ENCODE results near the gene PGAM5.
"Not testable (repeated sequence)": the region's sequence is repeated elsewhere in the genome, so short reads cannot be mapped to it uniquely, and the experiment has no call there.

The PGAM5 gene

DNA sequence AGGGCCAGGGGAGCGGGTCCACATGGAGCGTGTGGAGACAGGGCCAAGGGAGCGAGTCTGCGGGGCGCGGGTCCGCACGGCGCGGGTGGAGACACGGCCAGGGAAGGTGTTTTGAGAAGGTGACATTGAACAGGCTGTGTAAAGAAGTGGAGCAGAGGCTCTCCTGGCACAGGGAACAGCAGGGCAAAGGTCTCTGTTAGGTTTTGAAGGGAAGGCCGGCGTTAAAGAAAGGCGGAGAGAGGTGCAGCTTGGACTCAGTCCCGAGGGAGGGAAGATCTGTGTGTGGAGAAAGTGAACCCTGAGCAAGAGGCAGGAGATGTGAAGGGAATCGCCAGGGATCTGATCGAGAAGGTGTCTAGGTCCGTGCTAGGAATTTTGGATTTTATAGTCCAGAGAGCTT is 21.4 kb upstream of the PGAM5 start:
- DNase-seq (ENCODE audit: low read depth), result no peak

DNA sequence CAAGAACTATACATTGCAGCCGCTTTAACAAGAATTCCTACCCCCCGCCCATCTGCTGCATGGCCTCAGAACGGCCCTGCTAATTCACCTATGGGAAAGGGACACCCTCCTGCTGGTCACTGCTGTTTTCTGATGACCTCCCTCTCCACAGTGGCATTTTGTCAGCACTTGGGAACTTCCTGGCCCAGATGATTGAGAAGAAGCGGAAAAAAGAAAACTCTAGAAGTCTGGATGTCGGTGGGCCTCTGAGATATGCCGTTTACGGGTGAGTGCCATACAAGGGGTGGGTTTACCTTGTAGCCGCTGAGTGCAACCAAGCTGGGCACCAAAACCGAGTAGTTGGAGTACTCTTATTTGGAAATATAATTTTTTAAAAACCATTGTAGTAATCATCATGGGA is 20.5 kb upstream of the PGAM5 start:
- no peak for DNase-seq (ENCODE audit: low read depth)

DNA sequence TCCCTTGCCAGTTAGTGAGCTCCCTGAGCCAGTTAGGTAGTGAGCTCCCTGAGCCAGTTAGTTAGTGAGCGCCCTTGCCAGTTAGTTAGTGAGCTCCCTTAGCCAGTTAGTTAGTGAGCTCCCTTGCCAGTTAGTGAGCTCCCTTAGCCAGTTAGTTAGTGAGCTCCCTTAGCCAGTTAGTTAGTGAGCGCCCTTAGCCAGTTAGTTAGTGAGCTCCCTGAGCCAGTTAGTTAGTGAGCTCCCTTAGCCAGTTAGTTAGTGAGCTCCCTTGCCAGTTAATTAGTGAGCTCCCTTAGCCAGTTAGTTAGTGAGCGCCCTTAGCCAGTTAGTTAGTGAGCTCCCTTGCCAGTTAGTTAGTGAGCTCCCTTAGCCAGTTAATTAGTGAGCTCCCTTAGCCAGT is 18.6 kb upstream of the PGAM5 start:
- DNase-seq (ENCODE audit: low read depth), result not testable (repeated sequence)

DNA sequence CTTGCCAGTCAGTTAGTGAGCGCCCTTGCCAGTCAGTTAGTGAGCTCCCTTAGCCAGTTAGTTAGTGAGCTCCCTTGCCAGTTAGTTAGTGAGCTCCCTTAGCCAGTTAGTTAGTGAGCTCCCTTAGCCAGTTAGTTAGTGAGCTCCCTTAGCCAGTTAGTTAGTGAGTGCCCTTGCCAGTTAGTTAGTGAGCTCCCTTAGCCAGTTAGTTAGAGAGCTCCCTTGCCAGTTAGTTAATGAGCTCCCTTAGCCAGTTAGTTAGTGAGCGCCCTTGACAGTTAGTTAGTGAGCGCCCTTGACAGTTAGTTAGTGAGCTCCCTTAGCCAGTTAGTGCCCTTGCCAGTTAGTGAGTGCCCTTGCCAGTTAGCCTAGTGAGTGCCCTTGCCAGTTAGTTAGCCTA is 15.8 kb upstream of the PGAM5 start:
- DNase-seq (ENCODE audit: low read depth), result not testable (repeated sequence)

DNA sequence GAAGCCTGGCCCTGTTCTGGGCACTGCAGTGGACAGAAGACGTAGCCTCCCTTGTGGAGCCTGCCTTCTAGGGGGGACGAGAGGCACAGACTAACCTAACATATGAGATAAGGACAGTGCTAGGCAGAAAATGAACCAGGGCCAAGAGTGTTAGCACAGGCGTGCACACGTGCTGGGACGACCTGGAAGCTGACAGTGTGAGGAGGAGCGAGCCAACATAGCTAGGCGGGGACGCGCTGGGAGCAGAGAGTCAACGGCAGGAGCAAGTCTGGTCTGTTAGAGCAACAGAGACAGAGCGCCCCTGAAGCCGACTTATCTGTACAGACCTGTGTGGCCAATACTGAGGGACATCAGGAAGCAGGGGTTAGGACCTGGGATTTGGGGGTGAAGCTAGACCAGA is 15.2 kb upstream of the PGAM5 start:
- no peak for DNase-seq (ENCODE audit: low read depth)

DNA sequence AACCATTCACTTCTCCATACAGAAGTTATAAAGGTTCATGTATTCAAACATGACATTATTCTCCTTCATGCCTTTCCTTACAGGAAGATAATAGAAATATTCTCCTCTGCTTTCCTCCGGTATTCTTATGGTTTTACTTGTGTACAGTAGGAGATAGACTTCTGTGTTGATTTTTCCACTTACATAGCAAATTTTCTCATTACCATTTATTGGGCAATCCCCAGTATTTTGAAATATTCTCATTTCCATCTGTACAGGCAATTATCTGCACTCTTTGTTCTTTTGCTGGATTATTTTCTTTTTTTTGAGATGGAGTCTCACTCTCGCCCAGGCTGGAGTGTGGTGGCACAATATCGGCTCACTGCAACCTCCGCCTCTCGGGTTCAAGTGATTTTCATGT is 12.3 kb upstream of the PGAM5 start:
- no peak for DNase-seq (ENCODE audit: low read depth)

DNA sequence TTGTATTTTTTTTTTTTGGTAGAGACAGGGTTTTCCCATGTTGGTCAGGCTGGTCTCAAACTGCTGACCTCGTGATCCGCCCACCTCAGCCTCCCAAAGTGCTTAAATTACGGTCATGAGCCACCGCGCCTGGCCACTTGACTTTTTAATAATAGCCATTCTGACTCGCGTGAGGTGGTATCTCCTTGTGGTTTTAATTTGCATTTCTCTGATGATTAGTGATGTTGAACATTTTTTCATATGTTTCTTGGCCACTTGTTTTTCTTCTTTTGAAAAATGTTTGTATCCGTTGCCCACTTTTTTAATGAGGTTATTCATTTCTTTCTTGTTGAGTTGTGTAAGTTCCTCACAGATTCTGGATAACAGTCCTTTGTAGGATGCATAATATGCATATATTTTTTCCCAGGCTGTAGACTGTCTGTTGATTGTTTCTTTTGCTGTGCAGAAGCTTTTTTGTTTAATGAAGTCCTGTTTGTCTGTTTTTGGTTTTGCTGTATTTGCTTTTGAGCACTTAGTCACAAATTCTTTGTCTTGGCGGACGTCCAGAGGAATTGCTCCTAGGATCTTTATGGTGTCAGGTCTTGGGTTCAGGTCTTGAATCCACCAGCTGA is 10.3 kb upstream of the PGAM5 start:
- no peak for DNase-seq (ENCODE audit: low read depth)

DNA sequence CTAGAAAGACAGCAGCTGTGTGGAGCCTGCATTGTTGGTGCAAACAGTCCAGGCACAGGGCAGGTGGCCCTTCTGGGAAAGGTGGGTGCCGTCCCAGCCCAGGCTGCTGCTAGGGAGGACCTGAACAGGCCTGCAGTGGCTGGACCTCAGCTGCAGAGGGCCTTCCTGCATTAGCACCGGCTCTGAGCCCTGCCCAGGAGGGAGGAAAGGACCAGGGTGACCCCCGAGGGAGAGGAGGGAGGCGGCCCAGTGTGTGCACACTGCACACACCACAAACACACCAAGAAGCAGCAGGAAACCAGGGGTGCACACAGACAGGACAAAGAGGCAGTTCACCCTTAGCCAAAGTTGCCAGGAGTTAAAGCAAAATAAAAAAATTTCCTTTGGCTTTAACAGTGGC is 8.0 kb upstream of the PGAM5 start:
- DNase-seq (ENCODE audit: low read depth), result no peak

DNA sequence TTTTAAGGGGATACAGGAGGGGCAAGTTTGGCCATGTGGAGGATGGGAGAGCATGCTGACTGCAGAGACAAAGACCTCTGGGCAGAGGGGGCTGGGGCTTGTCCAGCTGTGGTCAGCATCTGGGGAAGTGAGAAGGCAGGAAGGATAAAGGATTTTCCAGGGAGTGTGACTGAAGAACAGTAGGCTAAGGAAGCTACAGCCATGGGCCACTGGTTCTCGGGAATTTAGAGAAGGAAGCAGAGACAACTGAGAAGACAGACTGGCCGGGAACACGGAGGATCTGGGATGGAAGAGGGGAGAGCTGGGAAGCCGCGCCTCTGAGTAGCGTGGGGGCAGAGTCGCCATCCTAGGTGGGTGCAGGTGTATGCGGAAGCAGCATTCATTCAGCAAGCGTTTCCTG is 7.0 kb upstream of the PGAM5 start:
- no peak for DNase-seq (ENCODE audit: low read depth)

DNA sequence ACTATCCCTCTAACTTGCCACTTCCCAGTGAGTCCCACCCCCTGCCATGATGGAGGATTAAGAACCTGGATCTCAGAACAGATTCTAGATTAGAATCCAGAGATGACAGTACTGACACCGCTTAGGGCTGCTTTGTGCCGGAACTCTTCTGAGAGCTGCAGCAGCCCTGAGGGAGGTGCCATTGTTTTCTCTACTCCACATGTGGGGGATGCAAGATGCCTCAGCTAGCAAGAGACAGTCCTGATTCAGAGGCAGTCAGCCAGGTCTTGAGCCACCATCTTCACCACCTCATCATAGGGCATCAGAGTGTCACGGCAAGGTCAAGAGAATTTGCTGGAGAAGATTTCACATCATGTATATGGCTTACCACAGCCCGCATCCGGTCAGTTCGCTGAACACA is 3.4 kb upstream of the PGAM5 start:
- no peak for DNase-seq (ENCODE audit: low read depth)

DNA sequence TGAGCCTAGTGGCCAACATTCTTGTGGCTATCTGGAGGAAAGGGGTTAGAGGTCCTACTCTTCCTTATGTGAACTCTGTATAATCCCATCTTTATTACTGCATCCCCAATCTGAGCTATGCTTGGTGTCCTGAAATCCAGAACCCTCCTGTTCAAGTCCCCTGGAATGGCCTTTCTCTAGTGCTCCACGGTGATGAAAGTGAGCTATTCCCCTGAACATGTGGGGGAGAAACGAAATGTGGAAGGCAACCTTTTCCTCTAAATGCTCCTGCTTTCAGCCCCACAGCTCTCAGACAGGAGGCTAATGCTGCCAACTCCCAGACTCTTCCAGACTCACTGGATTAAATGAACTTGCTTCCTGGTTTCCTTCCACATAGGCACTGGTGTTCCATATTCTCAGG is 2.5 kb upstream of the PGAM5 start:
- DNase-seq (ENCODE audit: low read depth), result no peak

DNA sequence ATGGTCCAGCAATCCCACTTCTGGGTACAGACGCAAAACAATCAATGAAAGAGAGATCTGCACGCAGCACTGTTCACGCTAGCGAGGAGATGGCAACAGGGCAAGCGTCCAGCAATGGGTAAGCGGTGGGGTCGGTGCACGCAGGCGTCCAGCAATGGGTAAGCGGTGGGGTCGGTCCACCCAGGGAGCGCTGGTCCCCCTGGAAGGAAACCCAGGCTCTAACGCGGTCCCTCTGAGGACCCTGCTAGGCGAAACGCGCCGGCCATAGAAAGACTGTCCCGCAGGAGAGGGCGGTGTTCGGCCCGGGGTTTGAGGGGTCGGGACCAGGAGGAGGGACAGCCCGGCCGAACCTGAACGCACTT is 618 bp upstream of the PGAM5 start:
- DNase-seq (ENCODE audit: low read depth), result no peak

DNA sequence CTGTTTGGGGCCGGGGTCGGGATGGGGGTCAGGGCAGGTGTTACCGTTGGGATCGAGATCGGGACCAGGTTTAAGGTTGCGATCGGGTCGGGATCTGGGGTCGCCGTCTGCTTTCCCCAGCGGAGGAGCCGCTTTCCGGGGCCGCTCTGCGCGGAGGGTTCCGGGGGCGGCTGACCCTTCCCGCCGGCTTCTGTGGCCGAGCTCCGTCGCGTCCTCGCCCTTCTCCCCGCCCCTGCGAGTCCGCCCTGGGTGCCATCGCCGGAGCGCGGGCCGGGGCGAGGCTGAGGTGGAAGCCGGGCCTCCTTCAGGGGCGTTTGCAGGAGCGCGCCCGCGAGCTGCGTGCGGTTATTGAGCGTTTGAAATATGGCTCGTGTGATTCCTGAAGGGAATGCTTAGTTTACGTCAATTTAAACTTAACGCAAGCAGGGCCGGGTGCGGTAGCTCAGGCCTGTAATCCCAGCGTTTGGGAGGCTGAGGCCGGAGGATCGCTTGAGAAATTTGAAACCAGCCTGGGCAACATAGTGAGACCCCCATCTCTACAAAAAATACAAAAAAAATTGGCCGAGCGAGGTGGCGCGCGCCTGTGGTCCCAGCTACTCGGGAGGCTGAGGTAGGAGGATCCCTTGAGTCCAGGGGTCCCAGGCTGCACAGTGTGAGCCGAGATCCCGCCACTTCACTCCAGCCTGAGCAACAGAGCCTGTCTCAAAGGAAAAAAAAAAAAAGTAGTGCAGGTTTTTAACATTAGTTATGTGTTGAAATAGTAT is 620 bp downstream of the PGAM5 start:
- no peak for DNase-seq (ENCODE audit: low read depth)

DNA sequence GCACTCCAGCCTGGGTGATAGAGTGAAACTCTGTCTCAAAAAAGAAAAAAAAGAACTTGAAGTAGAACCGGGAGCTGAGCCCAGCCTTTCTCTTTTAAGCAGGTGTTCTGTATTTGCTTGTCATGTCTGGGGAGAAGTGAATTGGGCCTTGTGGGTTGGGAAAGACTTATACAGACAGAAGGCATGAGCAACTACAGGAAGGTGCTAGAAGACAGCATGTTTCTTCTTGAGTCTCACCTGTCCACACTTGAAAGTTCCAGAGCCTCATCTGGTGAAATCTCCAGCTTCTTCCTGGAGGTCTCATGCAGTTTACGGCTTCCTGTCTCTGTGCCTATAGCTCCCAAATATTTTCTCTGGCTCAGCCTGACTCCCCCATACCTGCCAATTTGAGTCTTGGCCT is 2.5 kb downstream of the PGAM5 start:
- no peak for DNase-seq (ENCODE audit: low read depth)

DNA sequence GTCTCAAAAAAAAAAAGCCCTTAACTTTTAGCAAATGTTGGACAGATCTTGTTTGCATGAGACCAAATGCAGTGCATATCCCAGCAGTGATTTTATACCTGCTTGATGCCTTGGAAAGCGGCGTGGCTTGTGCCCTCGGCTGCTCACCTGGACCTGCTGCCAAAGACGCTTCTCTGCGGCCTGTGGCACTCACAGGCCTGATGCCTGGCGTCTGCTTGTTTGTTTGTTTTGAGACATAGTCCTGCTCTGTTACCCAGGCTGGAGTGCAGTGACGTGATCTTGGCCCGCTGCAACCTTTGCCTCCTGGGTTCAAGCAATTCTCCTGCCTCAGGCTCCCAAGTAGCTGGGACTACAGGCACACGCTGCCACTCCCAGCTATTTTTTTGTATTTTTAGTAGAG is 5.2 kb downstream of the PGAM5 start:
- DNase-seq (ENCODE audit: low read depth), result no peak

DNA sequence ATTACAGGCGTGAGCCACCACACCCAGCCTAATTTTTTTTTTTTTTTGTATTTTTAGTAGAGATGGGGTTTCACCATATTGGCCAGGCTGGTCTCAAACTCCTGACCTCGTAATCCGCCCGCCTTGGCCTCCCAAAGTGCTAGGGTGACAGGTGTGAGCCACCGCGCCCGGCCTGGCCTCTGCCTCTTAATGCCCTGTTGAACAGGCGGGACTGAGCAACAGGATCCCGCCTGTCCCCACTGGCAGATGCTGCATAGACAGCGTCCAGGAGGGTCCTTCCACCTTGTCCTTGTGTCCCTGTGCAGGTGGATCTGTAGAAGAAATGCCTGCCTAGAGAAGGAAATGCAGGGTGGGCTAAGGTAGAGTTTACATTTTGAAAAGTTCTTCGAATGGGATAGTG is 5.7 kb downstream of the PGAM5 start:
- no peak for DNase-seq (ENCODE audit: low read depth)

DNA sequence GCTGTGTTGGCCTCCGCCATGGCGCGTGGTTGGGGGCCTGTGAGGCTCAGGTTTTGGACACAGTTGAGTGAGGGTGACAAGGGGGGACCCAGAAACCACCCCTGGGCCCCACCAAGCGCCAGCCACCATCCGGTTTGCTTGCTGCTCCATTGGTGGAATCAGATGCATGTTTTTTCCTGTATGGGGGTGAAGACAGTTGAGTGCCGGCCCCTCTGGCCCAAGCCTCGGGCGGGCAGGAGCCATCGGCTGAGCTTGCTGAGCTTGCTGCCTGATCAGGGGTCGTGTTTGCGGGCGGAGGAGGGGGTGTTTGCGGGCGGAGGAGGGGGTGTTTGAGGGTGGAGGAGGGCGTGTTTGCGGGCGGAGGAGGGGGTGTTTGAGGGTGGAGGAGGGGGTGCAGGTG is 6.4 kb downstream of the PGAM5 start:
- DNase-seq (ENCODE audit: low read depth), result no peak

DNA sequence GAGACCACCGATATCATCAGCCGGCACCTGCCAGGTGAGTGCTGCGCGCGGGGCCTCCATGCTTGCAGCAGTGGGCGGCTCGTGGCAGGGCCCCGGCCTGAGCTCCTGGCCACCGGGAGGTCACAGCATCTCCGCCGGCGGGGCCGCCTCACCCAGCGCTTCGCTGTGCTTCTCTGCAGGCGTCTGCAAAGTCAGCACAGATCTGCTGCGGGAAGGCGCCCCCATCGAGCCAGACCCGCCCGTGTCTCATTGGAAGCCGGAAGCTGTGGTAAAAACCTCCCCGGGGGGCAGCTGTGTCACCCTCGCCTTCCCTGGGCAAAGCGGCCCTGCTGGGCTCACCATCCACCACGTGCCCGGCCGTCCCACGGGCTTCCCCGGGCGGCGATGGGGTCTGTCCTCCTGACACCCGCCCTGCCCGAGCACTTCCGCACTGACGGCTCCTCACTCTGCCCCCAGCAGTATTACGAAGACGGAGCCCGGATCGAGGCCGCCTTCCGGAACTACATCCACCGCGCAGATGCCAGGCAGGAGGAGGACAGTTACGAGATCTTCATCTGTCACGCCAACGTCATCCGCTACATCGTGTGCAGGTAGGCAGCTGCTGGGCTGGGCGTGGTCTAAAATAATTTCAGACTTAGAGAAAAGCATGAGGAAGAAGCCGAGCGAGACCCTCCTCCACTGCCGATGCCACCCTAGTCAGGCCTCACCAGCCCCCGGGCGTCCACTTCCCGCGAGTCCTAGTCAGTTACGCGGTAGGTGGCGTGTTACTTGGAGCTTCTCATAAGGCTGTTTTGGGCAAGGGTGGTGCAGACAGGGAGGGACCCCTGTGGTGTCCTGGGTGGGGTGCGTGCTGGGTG is 7.1 kb downstream of the PGAM5 start:
- DNase-seq (ENCODE audit: low read depth), result no peak

DNA sequence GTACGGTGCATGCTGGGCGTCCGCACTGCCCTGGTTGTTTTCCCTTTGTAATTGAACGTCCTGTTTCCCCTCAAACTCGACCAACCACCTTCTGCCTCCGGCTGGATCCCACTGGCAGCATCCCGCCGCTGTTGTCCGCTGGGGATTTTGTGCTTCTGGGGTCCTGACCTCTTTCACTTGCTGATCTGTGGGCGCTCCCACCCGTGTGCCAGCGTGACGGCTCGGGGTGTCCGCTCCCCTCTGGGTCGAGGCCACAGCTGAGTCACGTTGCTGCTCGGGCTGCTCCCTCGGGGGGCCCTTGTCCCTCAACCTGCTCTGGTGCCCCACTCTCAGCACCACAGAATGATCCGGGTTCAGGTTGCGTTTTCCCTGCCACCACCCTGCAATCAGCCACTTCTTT is 8.0 kb downstream of the PGAM5 start:
- DNase-seq (ENCODE audit: low read depth), result no peak

DNA sequence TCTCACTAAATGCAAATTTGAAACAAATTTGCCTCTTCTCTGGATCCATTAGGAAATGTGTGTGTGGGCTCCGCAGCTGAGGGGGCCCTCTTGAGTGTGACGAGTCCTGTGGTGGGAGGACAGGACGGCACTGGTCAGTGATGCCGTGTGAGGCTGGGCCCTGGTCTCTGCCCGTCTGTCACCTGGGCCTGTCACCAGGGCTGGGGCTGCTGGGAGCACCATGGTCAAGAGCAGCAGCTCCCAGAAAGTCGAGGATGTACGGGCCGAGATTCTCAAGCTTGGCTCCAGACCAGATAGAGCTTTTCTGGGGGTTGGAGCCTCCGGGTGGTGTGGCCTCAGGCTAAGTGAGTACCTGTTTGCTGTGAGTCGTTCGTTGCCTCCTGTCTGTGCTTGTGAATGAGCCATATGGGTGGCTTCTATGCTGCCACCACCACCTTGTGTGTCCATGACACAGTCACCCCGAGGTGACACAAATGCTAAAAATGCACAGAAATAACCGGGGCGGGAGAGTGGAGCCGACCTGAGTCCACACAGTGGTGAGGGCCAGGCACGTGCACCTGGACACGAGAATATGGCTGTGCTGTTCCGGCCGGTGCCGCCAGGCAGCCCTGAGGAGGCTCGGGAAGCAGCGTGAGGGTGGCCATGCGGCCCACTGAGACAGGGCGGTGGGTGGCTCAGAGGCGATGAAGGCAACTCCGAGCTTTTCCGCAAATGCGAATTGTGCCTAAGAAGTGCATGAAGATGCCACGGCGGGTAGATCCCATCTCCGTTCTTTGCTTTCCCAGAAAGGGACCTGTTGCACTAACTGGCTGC is 8.7 kb downstream of the PGAM5 start:
- DNase-seq (ENCODE audit: low read depth), result no peak

DNA sequence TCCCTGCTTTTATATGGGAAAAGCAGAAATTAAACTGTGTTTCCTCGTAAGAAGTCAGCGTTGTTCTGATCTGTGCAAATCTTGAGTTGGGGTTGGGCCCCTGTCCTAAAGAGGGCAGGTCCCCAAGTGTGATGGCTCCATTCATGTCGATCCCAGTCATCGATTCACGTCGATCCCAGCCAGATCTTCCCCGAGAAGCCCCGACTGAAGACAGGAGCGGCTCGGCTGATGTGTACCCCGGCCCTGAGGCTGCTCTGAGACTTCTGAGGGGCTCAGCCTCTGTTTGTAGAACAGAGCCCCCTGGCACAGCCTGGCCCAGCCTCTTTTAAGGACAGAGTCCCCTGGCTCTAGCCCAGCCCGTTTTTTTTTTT is 9.3 kb downstream of the PGAM5 start:
- no peak for DNase-seq (ENCODE audit: low read depth)

DNA sequence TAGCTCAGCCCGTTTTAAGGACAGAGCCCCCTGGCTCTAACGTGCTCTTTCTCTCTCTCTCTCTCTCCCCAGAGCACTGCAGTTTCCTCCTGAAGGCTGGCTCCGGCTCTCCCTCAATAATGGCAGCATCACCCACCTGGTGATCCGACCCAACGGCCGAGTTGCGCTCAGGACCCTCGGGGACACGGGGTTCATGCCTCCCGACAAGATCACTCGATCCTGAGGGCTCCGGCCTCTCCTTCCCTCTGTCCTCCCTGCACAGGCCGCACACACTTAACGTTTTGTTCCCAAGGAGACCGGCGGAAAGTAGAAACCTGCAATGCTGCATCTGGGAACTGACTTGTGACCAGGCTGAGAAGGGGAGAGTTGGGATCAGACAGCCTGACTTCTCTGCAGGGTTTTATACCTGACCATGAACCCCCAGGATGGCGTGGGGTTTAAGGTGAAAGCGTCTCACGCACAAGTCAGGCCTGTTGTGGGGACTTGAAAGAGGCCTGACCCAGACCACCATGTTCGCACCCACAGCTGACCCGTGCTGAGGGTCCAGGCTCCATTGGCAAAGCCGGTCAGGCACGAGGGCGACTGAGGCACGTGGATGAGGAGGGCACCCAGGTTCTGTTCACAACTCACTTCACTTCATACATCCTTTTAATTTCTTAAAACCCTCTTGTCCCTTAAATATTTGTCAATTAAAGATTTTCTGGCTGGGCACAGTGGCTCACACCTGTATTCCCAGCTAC is 10.1 kb downstream of the PGAM5 start:
- DNase-seq (ENCODE audit: low read depth), result no peak

Data from GM04504 (cell line).